T-helper 17 cell (primary cell): ENCODE measurements around the gene PRKG1. TPM values are rescaled to one million over a fixed set of nuclear protein-coding genes. Genes with fewer than 3 reads are reported as not detected.

Experiments
- ATAC-seq: fragments of 150-1000 bp; cut with Tn5 transposase; 2 replicates; pipeline ENCODE4 v1.10.0; 2021; ENCODE audit warnings: mild to moderate bottlenecking, moderate library complexity
- DNase-seq, 3 donors: peaks; one replicate each; pipeline versions ENCODE4 v3.0.0 to v3.0.0-alpha.2; 2020 to 2021
- H3K9me3 ChIP-seq: one replicate; pipeline ENCODE4 v1.7.0; 2013; ENCODE audit warnings: low read length, mild to moderate bottlenecking; ENCODE audit not compliant: control insufficient read depth, poor library complexity, severe bottlenecking
- H3K27ac Mint-ChIP-seq: one replicate; pipeline ENCODE4 v1.8.0; 2022; ENCODE audit warnings: mild to moderate bottlenecking, moderate library complexity, mixed read lengths
- H3K27me3 Mint-ChIP-seq: one replicate; pipeline ENCODE4 v1.8.0; 2022; ENCODE audit warnings: mixed read lengths
- H3K36me3 Mint-ChIP-seq: one replicate; pipeline ENCODE4 v1.8.0; 2022; ENCODE audit warnings: low read depth, mixed read lengths
- H3K4me1 Mint-ChIP-seq: one replicate; pipeline ENCODE4 v1.8.0; 2022; ENCODE audit warnings: mild to moderate bottlenecking, mixed read lengths
- H3K4me3 Mint-ChIP-seq: one replicate; pipeline ENCODE4 v1.8.0; 2022; ENCODE audit warnings: mild to moderate bottlenecking, moderate library complexity, mixed read lengths
- total RNA-seq, 4 donors: library from RNA in 2 of 4; stranded (reverse) in 2 of 4; gene quantifications; one replicate each; pipeline ENCODE4 v1.2.3 and lab custom pipeline; 2022 to 2026

Gene PRKG1
- total RNA-seq, 2 donors from 2014 or later = 0.27 to 4.1 TPM

GRCh38 chr10:51926337-51926736 is 852.0 kb downstream of the PRKG1 start:
- ATAC-seq = no peak
- H3K27ac Mint-ChIP-seq = no peak overlapping the region
- DNase-seq = no peak
- H3K9me3 ChIP-seq = no peaks in the 10 kb centered on the region
- H3K4me1 Mint-ChIP-seq = no peaks in the 10 kb centered on the region
- peaks cover 12% of the 10 kb centered on the region for H3K27me3 Mint-ChIP-seq
- no peak overlapping the region for H3K4me3 Mint-ChIP-seq
- peaks cover 2% of the 10 kb centered on the region for H3K36me3 Mint-ChIP-seq

GRCh38 chr10:51928162-51928561 is 853.9 kb downstream of the PRKG1 start:
- no peaks in the 10 kb centered on the region for H3K9me3 ChIP-seq
- ATAC-seq (no peak), DNase-seq (no peak)
- H3K36me3 Mint-ChIP-seq = peaks cover 2% of the 10 kb centered on the region
- H3K27me3 Mint-ChIP-seq = peaks cover 12% of the 10 kb centered on the region
- no peak overlapping the region for H3K4me3 Mint-ChIP-seq
- H3K4me1 Mint-ChIP-seq = no peaks in the 10 kb centered on the region
- H3K27ac Mint-ChIP-seq = no peak overlapping the region

- Mint-ChIP-seq H3K27ac (no peak overlapping the region), H3K4me1 (no peaks in the 10 kb centered on the region), H3K36me3 (no peaks in the 10 kb centered on the region), H3K27me3 (peaks cover 4% of the 10 kb centered on the region), H3K4me3 (no peak overlapping the region)
- ATAC-seq (no peak), DNase-seq (no peak)
- no peaks in the 10 kb centered on the region for H3K9me3 ChIP-seq
Measured at GRCh38 chr10:51932530-51932929, 858.2 kb downstream of the PRKG1 start.

GRCh38 chr10:51934373-51934772 is 860.1 kb downstream of the PRKG1 start:
- Mint-ChIP-seq H3K36me3 (no peaks in the 10 kb centered on the region), H3K27ac (no peak overlapping the region), H3K4me3 (no peak overlapping the region), H3K27me3 (peaks cover 4% of the 10 kb centered on the region), H3K4me1 (no peaks in the 10 kb centered on the region)
- H3K9me3 ChIP-seq = no peaks in the 10 kb centered on the region
- ATAC-seq = no peak
- DNase-seq = no peak

GRCh38 chr10:51935341-51935740 is 861.1 kb downstream of the PRKG1 start:
- no peak for DNase-seq
- Mint-ChIP-seq H3K27ac (no peak overlapping the region), H3K36me3 (no peaks in the 10 kb centered on the region), H3K4me1 (no peaks in the 10 kb centered on the region), H3K27me3 (peaks cover 8% of the 10 kb centered on the region), H3K4me3 (no peak overlapping the region)
- no peaks in the 10 kb centered on the region for H3K9me3 ChIP-seq
- no peak for ATAC-seq

GRCh38 chr10:51937308-51938140 is 863.2 kb downstream of the PRKG1 start:
- no peak for ATAC-seq
- H3K36me3 Mint-ChIP-seq = no peaks in the 10 kb centered on the region

GRCh38 chr10:51950371-51950995 is 876.2 kb downstream of the PRKG1 start:
- H3K9me3 ChIP-seq = no peaks in the 10 kb centered on the region
- H3K4me3 Mint-ChIP-seq = no peak overlapping the region
- no peak overlapping the region for H3K27ac Mint-ChIP-seq
- no peaks in the 10 kb centered on the region for H3K4me1 Mint-ChIP-seq
- no peak for DNase-seq
- ATAC-seq = no peak
- H3K36me3 Mint-ChIP-seq = no peaks in the 10 kb centered on the region
- H3K27me3 Mint-ChIP-seq = no peaks in the 10 kb centered on the region

More at GRCh38 chr10:51937308-51938140, 863.2 kb downstream of the PRKG1 start:
- no peak for DNase-seq
- Mint-ChIP-seq H3K4me3 (no peak overlapping the region), H3K27me3 (peaks cover 12% of the 10 kb centered on the region), H3K27ac (no peak overlapping the region), H3K4me1 (no peaks in the 10 kb centered on the region)
- H3K9me3 ChIP-seq = no peaks in the 10 kb centered on the region

GRCh38 chr10:51950996-51951555 is 876.8 kb downstream of the PRKG1 start:
- Mint-ChIP-seq H3K4me1 (no peaks in the 10 kb centered on the region), H3K27me3 (no peaks in the 10 kb centered on the region), H3K36me3 (no peaks in the 10 kb centered on the region), H3K4me3 (no peak overlapping the region), H3K27ac (no peak overlapping the region)
- ATAC-seq (no peak), DNase-seq (no peak)
- H3K9me3 ChIP-seq = no peaks in the 10 kb centered on the region

- H3K9me3 ChIP-seq = no peaks in the 10 kb centered on the region
- no peak for ATAC-seq
- Mint-ChIP-seq H3K27me3 (peaks cover 3% of the 10 kb centered on the region), H3K4me1 (no peaks in the 10 kb centered on the region), H3K36me3 (no peaks in the 10 kb centered on the region), H3K4me3 (no peak overlapping the region), H3K27ac (no peak overlapping the region)
- no peak for DNase-seq
Measured at GRCh38 chr10:51951601-51952000, 877.3 kb downstream of the PRKG1 start.

GRCh38 chr10:51952056-51952455 is 877.8 kb downstream of the PRKG1 start:
- Mint-ChIP-seq H3K36me3 (no peaks in the 10 kb centered on the region), H3K4me3 (no peak overlapping the region), H3K4me1 (no peaks in the 10 kb centered on the region), H3K27ac (no peak overlapping the region), H3K27me3 (peaks cover 7% of the 10 kb centered on the region)
- no peaks in the 10 kb centered on the region for H3K9me3 ChIP-seq
- no peak for ATAC-seq
- DNase-seq = no peak

GRCh38 chr10:51955696-51956095 is 881.4 kb downstream of the PRKG1 start:
- Mint-ChIP-seq H3K4me3 (no peak overlapping the region), H3K27ac (no peak overlapping the region), H3K27me3 (peaks cover 26% of the 10 kb centered on the region), H3K4me1 (no peaks in the 10 kb centered on the region), H3K36me3 (no peaks in the 10 kb centered on the region)
- no peaks in the 10 kb centered on the region for H3K9me3 ChIP-seq
- no peak for ATAC-seq
- no peak for DNase-seq

GRCh38 chr10:51956822-51957221 is 882.5 kb downstream of the PRKG1 start:
- peaks cover 33% of the 10 kb centered on the region for H3K27me3 Mint-ChIP-seq
- H3K4me1 Mint-ChIP-seq = no peaks in the 10 kb centered on the region
- H3K36me3 Mint-ChIP-seq = no peaks in the 10 kb centered on the region
- DNase-seq (no peak), ATAC-seq (no peak)
- no peak overlapping the region for H3K27ac Mint-ChIP-seq
- no peak overlapping the region for H3K4me3 Mint-ChIP-seq
- H3K9me3 ChIP-seq = no peaks in the 10 kb centered on the region

GRCh38 chr10:51960494-51960895 is 886.2 kb downstream of the PRKG1 start:
- Mint-ChIP-seq H3K36me3 (no peaks in the 10 kb centered on the region), H3K4me1 (no peaks in the 10 kb centered on the region), H3K27ac (no peak overlapping the region), H3K4me3 (no peak overlapping the region), H3K27me3 (peaks cover 58% of the 10 kb centered on the region)
- DNase-seq (no peak), ATAC-seq (no peak)
- H3K9me3 ChIP-seq = no peaks in the 10 kb centered on the region
